ENCODE data around the gene PXYLP1.
A peak's percentile ranks its signal among the peaks of the same experiment; 100 is the strongest.
"Not testable (repeated sequence)": the region's sequence is repeated elsewhere in the genome, so short reads cannot be mapped to it uniquely, and the experiment has no call there.

PXYLP1 gene

GRCh38 chr3:141294301-141294700 lies 62.7 kb downstream of the PXYLP1 start:
- no peak for DNase-seq (ENCODE audit: low read depth)

GRCh38 chr3:141294848-141295247 lies 63.2 kb downstream of the PXYLP1 start:
- no peak for DNase-seq (ENCODE audit: low read depth)

- DNase-seq (ENCODE audit: low read depth), result not testable (repeated sequence)
Observed at GRCh38 chr3:141300426-141300825, 68.8 kb downstream of the PXYLP1 start.

- no peak for DNase-seq (ENCODE audit: low read depth)
Observed at GRCh38 chr3:141302364-141303141, 70.9 kb downstream of the PXYLP1 start.

GRCh38 chr3:141303481-141304223 lies 72.0 kb downstream of the PXYLP1 start:
- DNase-seq (ENCODE audit: low read depth), result peak; percentile 45

GRCh38 chr3:141305436-141305835 lies 73.8 kb downstream of the PXYLP1 start:
- DNase-seq (ENCODE audit: low read depth), result no peak

- no peak for DNase-seq (ENCODE audit: low read depth)
Observed at GRCh38 chr3:141306276-141306675, 74.7 kb downstream of the PXYLP1 start.

GRCh38 chr3:141306922-141307321 lies 75.3 kb downstream of the PXYLP1 start:
- no peak for DNase-seq (ENCODE audit: low read depth)

GRCh38 chr3:141307351-141308059 lies 75.9 kb downstream of the PXYLP1 start:
- no peak for DNase-seq (ENCODE audit: low read depth)

- DNase-seq (ENCODE audit: low read depth), result no peak
Observed at GRCh38 chr3:141308588-141309218, 77.1 kb downstream of the PXYLP1 start.

- DNase-seq (ENCODE audit: low read depth), result no peak
Observed at GRCh38 chr3:141311170-141311495, 79.5 kb downstream of the PXYLP1 start.

GRCh38 chr3:141311496-141312353 lies 80.1 kb downstream of the PXYLP1 start:
- peak; percentile 93 for DNase-seq (ENCODE audit: low read depth)

GRCh38 chr3:141312354-141313092 lies 80.9 kb downstream of the PXYLP1 start:
- peak; percentile 76 for DNase-seq (ENCODE audit: low read depth)

- DNase-seq (ENCODE audit: low read depth), result no peak
Observed at GRCh38 chr3:141313093-141313683, 81.6 kb downstream of the PXYLP1 start.

- not testable (repeated sequence) for DNase-seq (ENCODE audit: low read depth)
Observed at GRCh38 chr3:141314415-141314814, 82.8 kb downstream of the PXYLP1 start.

- DNase-seq (ENCODE audit: low read depth), result no peak
Observed at GRCh38 chr3:141316851-141317250, 85.2 kb downstream of the PXYLP1 start.

- DNase-seq (ENCODE audit: low read depth), result no peak
Observed at GRCh38 chr3:141320399-141321108, 88.9 kb downstream of the PXYLP1 start.

- no peak for DNase-seq (ENCODE audit: low read depth)
Observed at GRCh38 chr3:141321109-141321497, 89.5 kb downstream of the PXYLP1 start.

- DNase-seq (ENCODE audit: low read depth), result no peak
Observed at GRCh38 chr3:141323936-141324704, 92.5 kb downstream of the PXYLP1 start.
